H1 (cell line): ENCODE data around the gene RDH5. TPM values are rescaled to one million over a fixed set of nuclear protein-coding genes. Genes with fewer than 3 reads are reported as not detected.

Experiments
- CTCF ChIA-PET: fragments of 300-600 bp; sonication (Branson Sonifier 250); formaldehyde crosslinking; loops from one replicate; lab custom pipeline; 2021; ENCODE audit not compliant: partially characterized antibody; lab: Charles Lee
- POLR2A ChIA-PET: fragments of 300-600 bp; sonication (Branson Sonifier 250); formaldehyde crosslinking; loops from one replicate; lab custom pipeline; 2021; ENCODE audit warnings: inconsistent platforms; ENCODE audit not compliant: partially characterized antibody; lab: Charles Lee
- DNase-seq, 2 experiments: peaks; one replicate each; pipeline versions ENCODE4 v3.0.0 to v3.0.0-alpha.2; 2010 to 2022; ENCODE audit warnings: low spot score in 2 of 2, low read depth in 1 of 2, mixed read lengths in 1 of 2
- FAIRE-seq: peaks from 2 replicates; lab custom pipeline; 2011; peaks lifted over from hg19 to GRCh38; lab: Jason Lieb, UNC
- H2AFZ ChIP-seq: 2 replicates; pipeline ENCODE4 v1.8.1; 2012; ENCODE audit warnings: low read length, inconsistent platforms
- H2AK5ac ChIP-seq: 2 replicates; pipeline ENCODE4 v1.6.1; 2013; ENCODE audit warnings: low read depth, low read length
- H2BK120ac ChIP-seq: replicated peaks from 2 replicates; pipeline ENCODE3; 2013; ENCODE audit warnings: low read depth, low read length, inconsistent platforms
- H2BK12ac ChIP-seq: 2 replicates; pipeline ENCODE4 v1.6.1; 2013; ENCODE audit warnings: low read depth, low read length
- H2BK15ac ChIP-seq: 2 replicates; pipeline ENCODE4 v1.6.1; 2013; ENCODE audit warnings: low read length
- H2BK20ac ChIP-seq: 2 replicates; pipeline ENCODE4 v1.6.1; 2013; ENCODE audit warnings: low read length
- H2BK5ac ChIP-seq: 2 replicates; pipeline ENCODE4 v1.6.1; 2013; ENCODE audit warnings: low read depth, low read length
- H3K14ac ChIP-seq: 2 replicates; pipeline ENCODE4 v1.6.1; 2013; ENCODE audit warnings: inconsistent platforms; ENCODE audit not compliant: insufficient read length
- H3K18ac ChIP-seq: 2 replicates; pipeline ENCODE4 v1.6.1; 2013; ENCODE audit warnings: low read length; ENCODE audit errors: extremely low read depth
- H3K23ac ChIP-seq: 2 replicates; pipeline ENCODE4 v1.6.1; 2013; ENCODE audit warnings: inconsistent platforms; ENCODE audit not compliant: insufficient read length
- H3K23me2 ChIP-seq: 2 replicates; pipeline ENCODE4 v1.6.1; 2013; ENCODE audit warnings: low read depth, low read length
- H3K27ac ChIP-seq: 2 replicates; pipeline ENCODE4 v1.6.1; 2011; ENCODE audit warnings: low read depth, low read length, inconsistent platforms
- H3K27me3 ChIP-seq, 4 experiments: replicated peaks in 1 of 4; 1 replicate in 1 of 4; 2 replicates in 3 of 4; pipeline versions ENCODE4 v1.6.1 to v1.8.1; 2011 to 2013; ENCODE audit warnings: low read length in 3 of 4, mild to moderate bottlenecking in 3 of 4, inconsistent platforms in 2 of 4, mixed read lengths in 2 of 4, moderate library complexity in 1 of 4; ENCODE audit not compliant: control insufficient read depth in 3 of 4, insufficient read depth in 3 of 4; ENCODE audit errors: extremely low read depth in 1 of 4
- H3K36me3 ChIP-seq, 4 experiments: 2 replicates each; pipeline versions ENCODE4 v1.6.1 to v1.8.1; 2011 to 2013; ENCODE audit warnings: mild to moderate bottlenecking in 4 of 4, low read length in 3 of 4, moderate library complexity in 2 of 4, control low read depth in 1 of 4, inconsistent platforms in 1 of 4; ENCODE audit not compliant: insufficient read depth in 4 of 4, control insufficient read depth in 2 of 4
- H3K4ac ChIP-seq: replicated peaks from 2 replicates; pipeline ENCODE3; 2013; ENCODE audit warnings: low read length, low read depth, mixed read lengths, inconsistent platforms; ENCODE audit not compliant: insufficient read length
- H3K4me1 ChIP-seq, 4 experiments: replicated peaks in 1 of 4; 1 replicate in 1 of 4; 2 replicates in 3 of 4; pipeline versions ENCODE4 v1.6.1 to v1.8.1; 2011 to 2013; ENCODE audit warnings: low read length in 3 of 4, inconsistent platforms in 2 of 4, mixed read lengths in 1 of 4; ENCODE audit not compliant: insufficient read depth in 4 of 4, control insufficient read depth in 3 of 4
- H3K4me2 ChIP-seq, 2 experiments: 2 replicates each; pipeline versions ENCODE4 v1.6.1 to v1.8.1; 2011 to 2013; ENCODE audit warnings: low read depth in 2 of 2, low read length in 2 of 2, control low read depth in 1 of 2, inconsistent platforms in 1 of 2, mild to moderate bottlenecking in 1 of 2; ENCODE audit not compliant: insufficient read depth in 1 of 2
- H3K4me3 ChIP-seq, 4 experiments: fragments of 200-600, 300-600 bp in 1 of 4; sonication (generic), shearing (Covaris generic), sonication (Bioruptor Twin) in 1 of 4; 2 replicates each; pipeline versions ENCODE4 v1.5.1 to v1.8.1; 2011 to 2016; ENCODE audit warnings: low read length in 4 of 4, low read depth in 3 of 4, control low read depth in 2 of 4, inconsistent platforms in 2 of 4, mild to moderate bottlenecking in 2 of 4, mixed read lengths in 1 of 4, moderate library complexity in 1 of 4; ENCODE audit not compliant: insufficient read depth in 2 of 4; ENCODE audit errors: extremely low read depth in 1 of 4
- H3K56ac ChIP-seq: replicated peaks from 2 replicates; pipeline ENCODE3; 2013; ENCODE audit warnings: low read depth, mild to moderate bottlenecking, mixed read lengths, low read length, inconsistent platforms; ENCODE audit not compliant: insufficient read length
- H3K79me1 ChIP-seq: 2 replicates; pipeline ENCODE4 v1.6.1; 2013; ENCODE audit warnings: low read depth, low read length, control low read depth
- H3K79me2 ChIP-seq, 2 experiments: 2 replicates each; pipeline versions ENCODE4 v1.6.1 to v1.8.1; 2012 to 2013; ENCODE audit warnings: low read length in 2 of 2, mild to moderate bottlenecking in 2 of 2, inconsistent platforms in 1 of 2; ENCODE audit not compliant: insufficient read depth in 2 of 2, control insufficient read depth in 1 of 2
- H3K9ac ChIP-seq, 4 experiments: replicated peaks in 1 of 4; 1 replicate in 1 of 4; 2 replicates in 3 of 4; pipeline versions ENCODE4 v1.6.1 to v1.8.1; 2011 to 2013; ENCODE audit warnings: low read depth in 3 of 4, low read length in 3 of 4, control low read depth in 2 of 4, mild to moderate bottlenecking in 2 of 4, moderate library complexity in 2 of 4, inconsistent platforms in 1 of 4; ENCODE audit errors: extremely low read depth in 1 of 4
- H3K9me3 ChIP-seq, 2 experiments: 2 replicates each; pipeline versions ENCODE4 v1.6.1 to v1.8.1; 2012 to 2013; ENCODE audit warnings: mild to moderate bottlenecking in 2 of 2, moderate library complexity in 2 of 2, control low read depth in 1 of 2, inconsistent platforms in 1 of 2, low read depth in 1 of 2, low read length in 1 of 2, mixed read lengths in 1 of 2; ENCODE audit not compliant: insufficient read depth in 2 of 2
- H4K20me1 ChIP-seq, 2 experiments: replicated peaks in 1 of 2; 2 replicates each; pipeline versions ENCODE3 to v1.8.1; 2011 to 2013; ENCODE audit warnings: inconsistent platforms in 2 of 2, low read length in 2 of 2, mild to moderate bottlenecking in 1 of 2; ENCODE audit not compliant: insufficient read depth in 2 of 2, control insufficient read depth in 1 of 2
- H4K5ac ChIP-seq: 2 replicates; pipeline ENCODE4 v1.6.1; 2013; ENCODE audit warnings: low read length, low read depth, mixed read lengths, inconsistent platforms; ENCODE audit not compliant: insufficient read length
- H4K8ac ChIP-seq: 2 replicates; pipeline ENCODE4 v1.8.0; 2013; ENCODE audit warnings: mild to moderate bottlenecking, moderate library complexity, low read length, inconsistent platforms; ENCODE audit not compliant: insufficient read depth; ENCODE audit errors: extremely low read depth
- H4K91ac ChIP-seq: replicated peaks from 2 replicates; pipeline ENCODE3; 2013; ENCODE audit warnings: low read length, mixed read lengths, inconsistent platforms; ENCODE audit not compliant: insufficient read length
- BCL11A ChIP-seq, 2 experiments: IDR thresholded peaks; one replicate each; pipeline ENCODE4 v1.6.1; 2011; ENCODE audit warnings: low read depth in 2 of 2, low read length in 2 of 2, mild to moderate bottlenecking in 2 of 2
- CREB1 ChIP-seq: IDR thresholded peaks from 2 replicates; pipeline ENCODE4 v1.6.1; 2012; ENCODE audit warnings: inconsistent platforms
- FOSL1 ChIP-seq: IDR thresholded peaks from 2 replicates; pipeline ENCODE4 v1.6.1; 2011; ENCODE audit warnings: mild to moderate bottlenecking, low read depth, low read length, moderate library complexity; ENCODE audit not compliant: insufficient read depth
- GABPA ChIP-seq: IDR thresholded peaks from 2 replicates; pipeline ENCODE4 v1.6.1; 2011; ENCODE audit warnings: mild to moderate bottlenecking, low read length, moderate library complexity, borderline replicate concordance; ENCODE audit not compliant: insufficient read depth
- KDM4A ChIP-seq: IDR thresholded peaks from one replicate; pipeline ENCODE4 v1.7.1; 2012; ENCODE audit warnings: low read depth, mild to moderate bottlenecking, moderate library complexity, low read length, inconsistent platforms; ENCODE audit not compliant: severe bottlenecking
- KDM5A ChIP-seq: fragments of 200-600 bp; IDR thresholded peaks from 2 replicates; pipeline ENCODE4 v1.7.1; 2012; ENCODE audit warnings: mild to moderate bottlenecking, low read length, inconsistent platforms, mixed read lengths
- MAFK ChIP-seq: IDR thresholded peaks from 2 replicates; pipeline ENCODE4 v1.6.1; 2012; ENCODE audit warnings: low read depth, mild to moderate bottlenecking, improper control_type of control experiment, low read length
- NANOG ChIP-seq: IDR thresholded peaks from 2 replicates; pipeline ENCODE4 v1.6.1; 2011; ENCODE audit warnings: low read length, low read depth, mild to moderate bottlenecking, inconsistent platforms; ENCODE audit not compliant: insufficient read depth, poor library complexity, severe bottlenecking
- POLR2AphosphoS5 ChIP-seq: IDR thresholded peaks from 2 replicates; pipeline ENCODE4 v1.6.1; 2011; ENCODE audit warnings: low read depth, low read length
- RFX5 ChIP-seq: IDR thresholded peaks from 2 replicates; pipeline ENCODE4 v1.6.1; 2011; ENCODE audit warnings: low read depth, low read length, improper control_type of control experiment, borderline replicate concordance
- SIRT6 ChIP-seq: IDR thresholded peaks from one replicate; pipeline ENCODE4 v1.7.1; 2012; ENCODE audit warnings: low read length, inconsistent platforms
- SIX5 ChIP-seq: IDR thresholded peaks from 2 replicates; pipeline ENCODE4 v1.6.1; 2011; ENCODE audit warnings: mild to moderate bottlenecking, low read depth, low read length
- SP1 ChIP-seq: IDR thresholded peaks from 2 replicates; pipeline ENCODE4 v1.6.1; 2011; ENCODE audit warnings: low read depth, low read length
- TBP ChIP-seq: IDR thresholded peaks from 2 replicates; pipeline ENCODE4 v1.6.1; 2011; ENCODE audit warnings: low read depth, low read length, improper control_type of control experiment
- TCF12 ChIP-seq: IDR thresholded peaks from 2 replicates; pipeline ENCODE4 v1.6.1; 2011; ENCODE audit warnings: low read depth, mild to moderate bottlenecking, low read length
- WGBS, 2 experiments: shearing (Covaris generic) in 1 of 2; methylation state at CpG; one replicate each; pipeline versions ENCODE4 v1.1.6 to v1.1.7; 2013 to 2015; ENCODE audit warnings: low lambda C conversion rate in 2 of 2, mixed read lengths in 2 of 2, inconsistent platforms in 1 of 2, low coverage in 1 of 2, missing lambda C conversion rate in 1 of 2; ENCODE audit not compliant: insufficient replicate concordance in 2 of 2, insufficient coverage in 1 of 2, insufficient read length in 1 of 2; ENCODE audit errors: extremely low coverage in 1 of 2, missing lambda C conversion rate in 1 of 2; 5-methylcytosine and 5-hydroxymethylcytosine counted together
- polyA plus RNA-seq, 7 experiments: library from polyadenylated mRNA; depleted of rRNA in 3 of 7; stranded (reverse) in 5 of 7; unstranded in 2 of 7; fragments of >200 nt in 5 of 7; fragments of 200-250 nt in 2 of 7; gene quantifications; 1 replicate in 5 of 7; 2 replicates in 1 of 7; 4 replicates in 1 of 7; pipeline versions ENCODE4 v1.2.1 to v1.2.3, GENCODE V29; 2011 to 2013; ENCODE audit warnings: missing spikeins in 2 of 7, mixed read lengths in 2 of 7
- total RNA-seq: library from RNA; stranded (reverse); fragmentation: NEBNext Ultra II Directional; extraction: Animal tissue kit (Norgen Biotek cat#: 25700); gene quantifications from 2 replicates; pipeline ENCODE4 v1.2.1, GENCODE V29; 2021

The RDH5 gene
- total and polyA plus RNA-seq, 2 of the 8 experiments (the other 6 are each of a cell fraction or from before 2014, with no cell fraction given): 4.2 to 6.0 TPM

DNA sequence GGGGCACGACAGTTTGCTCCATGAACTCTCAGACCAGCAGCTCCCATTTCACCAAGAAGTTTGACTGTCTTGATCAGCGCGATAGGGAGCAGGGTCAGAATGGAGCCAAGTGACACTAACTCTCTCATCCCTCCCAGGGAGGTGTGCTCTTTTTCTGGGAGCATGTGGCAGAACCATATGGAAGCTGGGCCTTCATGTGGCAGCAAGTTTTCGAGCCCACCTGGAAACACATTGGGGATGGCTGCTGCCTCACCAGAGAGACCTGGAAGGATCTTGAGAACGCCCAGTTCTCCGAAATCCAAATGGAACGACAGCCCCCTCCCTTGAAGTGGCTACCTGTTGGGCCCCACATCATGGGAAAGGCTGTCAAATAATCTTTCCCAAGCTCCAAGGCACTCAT, 36.5 kb upstream of the RDH5 start:
- Histone ChIP-seq H3K9me3 (no peaks in the 10 kb centered on the region), H3K4ac (no peak overlapping the region), H4K91ac (no peak overlapping the region), H2BK120ac (no peak overlapping the region), H2BK15ac (no peak overlapping the region), H4K20me1 (peaks cover 0 to under 1% of the 10 kb centered on the region in 2 experiments), H3K4me2 (no peak overlapping the region), H3K36me3 (peaks cover 0 to 17% (median 6%) of the 10 kb centered on the region in 4 experiments; a peak in 5 of 8 replicates), H3K23me2 (no peaks in the 10 kb centered on the region), H2BK12ac (no peak overlapping the region)
- DNase-seq: no peak
- no peak for FAIRE-seq
- WGBS, 2 experiments: 98% methylated on average over 7 of the region's 7 CpGs; no CpG with 5 or more reads in 1 of the 2 experiments
- TF ChIP-seq KDM5A (no peak), GABPA (no peak), POLR2AphosphoS5 (no peak), NANOG (no peak), SIRT6 (no peak), CREB1 (no peak), SIX5 (no peak), MAFK (no peak), FOSL1 (no peak), TBP (no peak), SP1 (no peak), BCL11A (IDR thresholded peaks at IDR 0.05; ENCODE audit: low read depth in 2 of 2, low read length in 2 of 2) (no peak), TCF12 (no peak), RFX5 (no peak), KDM4A (no peak)
- TF ChIP-seq, all 59 proteins: peak for 0
- no peak overlapping the region for H4K8ac ChIP-seq
- no peaks in the 10 kb centered on the region for H3K79me1 ChIP-seq
- H2BK5ac ChIP-seq: no peak overlapping the region
- no peak overlapping the region for H3K23ac ChIP-seq
- H3K4me3 ChIP-seq: no peak overlapping the region
- no peak overlapping the region for H3K56ac ChIP-seq
- ChIA-PET CTCF (interaction anchor here (0.7 to 4.9 kb wide), 8 partner anchors 11 to 498 kb away, joined by 3 to 34 read pairs (median 4); partner anchors contain the start of genes BLOC1S1, ITGA7 and RDH5), POLR2A (interaction anchor here (1.0 to 2.2 kb wide), 5 partner anchors 9 to 243 kb away, joined by 3 to 10 read pairs (median 4); partner anchors contain the start of gene ITGA7)
- no peak overlapping the region for H3K27ac ChIP-seq
- H3K79me2 ChIP-seq: no peaks in the 10 kb centered on the region
- H3K14ac ChIP-seq: no peak overlapping the region
- no peak overlapping the region for H2AFZ ChIP-seq
- H4K5ac ChIP-seq: no peak overlapping the region
- H2AK5ac ChIP-seq: no peak overlapping the region
- H2BK20ac ChIP-seq: no peak overlapping the region
- no peak overlapping the region for H3K9ac ChIP-seq
- H3K4me1 ChIP-seq: peaks cover 0 to 12% (median 5%) of the 10 kb centered on the region in 4 experiments; a peak in 4 of 7 replicates
- no peaks in the 10 kb centered on the region for H3K27me3 ChIP-seq
- no peak overlapping the region for H3K18ac ChIP-seq
